Retinal pigment epithelial cell (primary cell): ENCODE data around the gene FXYD3.

Experiments
- DNase-seq: peaks from one replicate; pipeline ENCODE4 v3.0.0-alpha.2; 2010; ENCODE audit warnings: low read depth
- H3K4me3 ChIP-seq: 2 replicates; pipeline ENCODE4 v1.5.1; 2011; ENCODE audit warnings: mild to moderate bottlenecking, low read length, control low read depth, moderate library complexity
- CTCF ChIP-seq: conservative IDR thresholded peaks from 2 replicates; pipeline ENCODE4 v1.5.1; 2011; ENCODE audit warnings: low read depth, low read length, control low read depth, inconsistent platforms

Gene FXYD3

GRCh38 chr19:35077411-35078223 is 38.0 kb upstream of the FXYD3 start:
- no peak for DNase-seq
- no peak overlapping the region for H3K4me3 ChIP-seq
- TF ChIP-seq CTCF = no peak

GRCh38 chr19:35079826-35080225 is 35.8 kb upstream of the FXYD3 start:
- DNase-seq = no peak
- no peak overlapping the region for H3K4me3 ChIP-seq
- no peak for TF ChIP-seq CTCF

- TF ChIP-seq CTCF = no peak
- H3K4me3 ChIP-seq = no peak overlapping the region
- DNase-seq = no peak
Measured at GRCh38 chr19:35080613-35081170, 34.9 kb upstream of the FXYD3 start.

- H3K4me3 ChIP-seq = no peak overlapping the region
- no peak for DNase-seq
- TF ChIP-seq CTCF = no peak
Measured at GRCh38 chr19:35081201-35081600, 34.4 kb upstream of the FXYD3 start.

GRCh38 chr19:35083691-35084508 is 31.7 kb upstream of the FXYD3 start:
- TF ChIP-seq CTCF = no peak
- DNase-seq = no peak
- H3K4me3 ChIP-seq = no peak overlapping the region

GRCh38 chr19:35084509-35084762 is 31.2 kb upstream of the FXYD3 start:
- DNase-seq = no peak
- no peak for TF ChIP-seq CTCF
- no peak overlapping the region for H3K4me3 ChIP-seq
